Stimulated activated CD4-positive, alpha-beta T cell treated with anti-CD3 and anti-CD28 coated beads, Interleukin-2, amount 100 ng/mL, for 24 hours (primary cell): ENCODE data around the gene RB1.

Source experiments
- DNase-seq, 2 donors: peaks; one replicate each; pipeline ENCODE4 v3.0.0-alpha.2; 2020

The RB1 gene

GRCh38 chr13:48356750-48357149 lies 53.2 kb downstream of the RB1 start:
- no peak for DNase-seq

DNA sequence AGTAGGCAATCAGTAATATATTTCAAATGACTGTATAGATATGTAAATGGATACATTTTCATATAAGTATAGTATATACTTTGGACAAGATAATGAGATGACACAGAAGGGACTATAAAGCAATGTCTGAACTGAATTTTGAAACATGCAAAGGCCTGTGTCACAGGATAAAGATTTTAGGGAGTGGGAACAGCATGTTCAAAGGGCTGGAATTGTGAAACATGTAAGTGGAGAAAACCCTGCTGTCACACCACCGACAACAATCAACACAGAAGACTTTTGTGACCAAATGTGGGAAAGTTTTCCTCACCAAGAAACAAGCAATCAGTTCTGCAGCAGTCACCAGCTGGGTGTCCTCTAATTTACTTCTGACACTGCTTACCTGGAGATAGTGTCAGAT lies 66.4 kb downstream of the RB1 start:
- DNase-seq: no peak

DNA sequence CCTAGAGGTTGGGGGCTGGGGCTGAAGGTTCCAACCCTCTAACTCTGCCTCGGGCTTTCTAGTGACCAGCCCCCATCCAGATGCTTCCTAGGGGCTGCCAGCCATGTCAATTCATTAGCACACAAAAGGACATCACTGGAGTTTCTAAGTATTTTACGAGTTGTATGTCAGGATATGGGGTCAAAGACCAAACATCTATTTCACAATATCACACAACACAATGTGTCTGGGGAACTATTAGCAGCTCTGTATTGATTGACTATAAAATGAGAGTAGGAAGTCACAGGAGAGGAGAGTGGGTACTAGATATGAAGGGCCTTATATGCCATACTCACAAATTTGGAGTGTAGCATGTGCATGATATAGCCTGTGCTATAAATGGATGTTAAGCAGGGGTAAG lies 67.3 kb downstream of the RB1 start:
- DNase-seq: no peak

DNA sequence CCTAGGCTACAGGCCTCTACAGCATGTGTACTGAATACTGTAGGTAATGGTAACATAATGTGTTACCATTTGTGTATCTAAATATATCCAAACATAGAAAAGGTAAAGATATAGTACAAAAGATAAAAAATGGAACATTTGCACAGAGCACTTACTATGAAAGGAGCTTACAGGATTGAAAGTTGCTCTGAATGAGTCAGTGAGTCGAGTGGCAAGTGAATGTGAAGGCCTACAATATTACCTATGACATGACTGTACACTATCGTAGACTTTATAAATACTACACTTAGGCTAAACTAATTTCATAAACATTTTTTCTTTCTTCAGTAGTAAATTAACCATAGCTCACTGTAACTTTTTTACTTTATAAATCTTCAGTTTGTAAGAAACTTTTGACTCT lies 74.3 kb downstream of the RB1 start:
- DNase-seq: no peak

DNA sequence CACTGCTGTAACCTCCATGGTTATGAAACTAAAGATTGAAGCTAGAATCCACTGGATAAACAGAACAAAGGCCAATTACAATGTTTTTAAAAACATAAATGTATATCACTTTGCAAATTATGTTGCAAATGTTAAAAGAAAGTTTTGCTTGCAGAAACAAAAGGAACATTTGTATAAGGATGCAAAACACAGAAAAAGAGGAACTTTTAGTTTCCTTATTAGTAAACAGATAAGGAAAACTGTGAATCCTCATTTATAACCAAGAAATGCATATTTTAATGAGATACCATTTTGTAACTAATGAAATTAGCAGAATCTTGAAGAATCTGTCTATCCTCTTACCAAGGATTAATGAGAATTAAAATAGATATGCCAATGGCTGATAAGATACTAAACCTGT lies 77.0 kb downstream of the RB1 start:
- DNase-seq: no peak

DNA sequence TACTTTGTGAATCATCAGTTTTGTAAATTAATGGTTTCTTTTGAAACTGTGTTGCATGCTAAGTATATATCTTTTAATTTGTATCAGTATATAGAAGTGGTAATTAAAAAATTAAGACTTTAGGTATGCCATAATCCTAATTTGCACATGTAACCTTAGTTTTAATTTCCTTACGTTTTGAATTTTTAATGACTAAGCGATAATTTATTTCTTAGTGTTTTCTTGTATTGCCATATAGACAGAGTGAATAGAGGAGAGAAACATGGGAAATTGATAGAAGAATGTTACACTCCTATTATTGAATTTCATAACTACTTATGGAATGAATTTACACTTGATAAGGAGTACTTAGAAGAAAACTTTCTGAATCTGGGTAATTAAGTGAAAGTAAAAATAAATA lies 79.8 kb downstream of the RB1 start:
- DNase-seq: no peak

- DNase-seq: no peak
These were observed 83.3 kb downstream of the RB1 start for GRCh38 chr13:48386816-48387215.

- DNase-seq: no peak
These were observed 87.7 kb downstream of the RB1 start for GRCh38 chr13:48391257-48391656.

DNA sequence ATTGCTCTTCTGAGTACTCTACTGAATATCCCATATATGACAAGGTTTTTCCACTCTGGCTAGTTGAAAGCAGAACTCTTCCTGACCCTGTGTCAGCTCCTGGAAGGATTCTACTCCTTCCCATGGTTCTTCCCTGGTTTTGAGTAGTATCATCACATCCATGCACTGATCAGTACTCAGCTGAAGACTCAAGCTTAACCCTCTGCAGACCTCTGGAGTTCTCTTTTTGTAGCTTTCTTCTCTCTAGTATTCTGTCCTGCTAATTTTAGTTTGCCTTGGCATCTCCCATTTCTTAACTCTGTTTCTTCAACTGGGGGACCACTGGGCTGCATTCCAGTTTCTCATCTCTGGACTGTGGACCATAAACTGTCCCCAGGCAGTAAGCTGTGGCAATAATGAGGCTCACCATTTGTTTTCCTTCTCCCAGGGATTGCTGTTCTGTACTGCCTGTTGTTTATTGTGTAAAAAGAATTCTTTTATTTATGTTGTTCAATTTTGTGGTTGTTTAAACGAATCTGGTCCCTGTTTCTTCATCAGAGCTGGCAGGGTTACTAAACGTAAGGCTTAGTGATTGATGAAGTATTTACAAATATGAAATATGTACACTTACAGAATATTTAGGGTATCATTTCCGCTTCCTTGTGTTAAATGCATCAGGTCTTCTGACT lies 89.6 kb downstream of the RB1 start:
- no peak for DNase-seq

GRCh38 chr13:48393698-48394085 lies 90.1 kb downstream of the RB1 start:
- no peak for DNase-seq

DNA sequence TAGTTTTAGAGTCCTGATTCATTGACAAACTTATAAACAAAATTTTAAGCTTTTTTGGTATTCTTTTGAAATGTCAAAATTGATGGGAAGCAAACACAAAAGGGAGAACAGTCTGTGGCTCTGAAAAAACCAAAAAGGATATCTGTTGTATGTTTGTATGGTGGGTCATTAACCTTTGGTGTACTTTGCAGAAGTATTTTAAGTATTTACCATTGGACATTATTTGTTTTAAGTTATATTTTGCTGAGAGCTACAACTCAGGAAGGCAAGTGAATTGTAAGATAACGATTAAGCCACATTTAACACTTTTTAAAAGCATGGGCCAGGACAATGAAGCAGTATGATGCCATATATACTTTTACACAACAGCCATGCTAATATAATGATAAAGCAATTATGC lies 94.2 kb downstream of the RB1 start:
- no peak for DNase-seq

GRCh38 chr13:48398450-48399095 lies 95.0 kb downstream of the RB1 start:
- DNase-seq: no peak

GRCh38 chr13:48400090-48400694 lies 96.6 kb downstream of the RB1 start:
- no peak for DNase-seq

- DNase-seq: no peak
These were observed 97.3 kb downstream of the RB1 start for GRCh38 chr13:48400850-48401291.

GRCh38 chr13:48401480-48401879 lies 97.9 kb downstream of the RB1 start:
- no peak for DNase-seq

DNA sequence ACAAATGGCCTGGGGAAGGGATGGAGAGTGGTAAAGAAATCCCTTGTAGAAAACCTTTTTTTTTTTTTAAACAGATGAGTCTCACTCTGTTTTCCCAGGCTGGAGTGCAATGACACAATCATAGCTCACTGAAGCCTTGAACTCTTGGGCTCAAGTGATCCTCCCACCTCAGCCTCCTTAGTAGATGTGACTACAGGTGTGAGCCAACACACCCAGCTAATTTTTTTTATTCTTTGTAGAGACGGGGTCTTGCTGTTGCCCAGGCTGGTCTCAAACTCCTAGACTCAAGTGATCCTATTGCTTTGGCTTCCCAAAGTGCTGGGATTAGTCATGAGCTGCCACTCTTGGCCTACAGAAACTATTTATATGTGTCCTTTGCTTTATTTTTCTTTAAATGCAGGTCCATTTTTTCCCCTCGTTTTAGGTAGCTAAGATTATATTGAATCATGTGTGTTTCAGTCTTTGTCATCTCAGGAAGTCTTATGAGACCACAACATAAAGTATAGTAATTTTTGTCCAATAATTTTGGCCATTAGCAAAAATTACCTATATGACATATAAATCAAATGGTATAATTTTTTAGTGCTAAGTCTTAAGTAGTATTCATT lies 98.9 kb downstream of the RB1 start:
- DNase-seq: no peak

DNA sequence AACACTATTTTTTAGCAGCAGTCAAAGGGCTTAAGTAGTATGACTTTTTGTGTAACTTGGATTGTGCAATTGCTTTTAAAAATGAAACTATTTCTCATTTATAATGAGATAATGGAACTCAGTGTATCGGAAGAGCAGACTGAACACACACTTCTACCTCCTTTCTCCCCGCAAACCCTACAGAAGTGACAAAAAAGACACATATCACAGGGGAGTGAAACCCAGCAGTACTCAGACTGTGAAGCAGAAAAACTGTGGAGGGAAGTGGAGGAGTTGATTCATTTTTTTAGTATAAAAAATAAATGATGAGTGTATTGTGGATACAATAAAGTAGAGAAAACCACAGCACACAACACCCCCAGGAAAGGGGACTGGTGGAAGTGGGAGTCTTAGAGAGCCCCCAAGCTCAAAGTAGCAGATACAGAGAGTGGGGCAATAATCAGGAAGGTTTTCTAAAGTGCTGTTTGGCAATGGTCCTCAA lies 99.6 kb downstream of the RB1 start:
- DNase-seq: peak; percentile 32 to 43

DNA sequence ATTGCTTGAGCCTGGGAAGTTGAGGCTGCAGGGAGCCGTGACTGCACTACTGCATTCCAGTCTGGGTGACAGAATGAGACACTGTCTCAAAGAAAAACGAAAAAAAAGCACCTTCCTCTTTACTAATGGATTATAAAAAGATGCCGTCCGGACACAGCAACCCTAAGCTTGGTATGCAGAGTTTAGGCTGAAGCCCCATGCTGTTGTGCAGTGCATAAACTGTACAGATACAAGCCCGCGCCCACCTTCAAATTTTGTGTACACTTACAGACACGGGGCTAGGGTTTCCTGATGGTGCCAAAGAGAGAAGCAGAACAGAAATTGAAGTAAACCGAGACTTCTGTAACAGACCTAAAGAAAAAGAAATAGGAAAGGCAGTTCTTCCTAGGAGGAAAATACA lies 100.4 kb downstream of the RB1 start:
- no peak for DNase-seq

DNA sequence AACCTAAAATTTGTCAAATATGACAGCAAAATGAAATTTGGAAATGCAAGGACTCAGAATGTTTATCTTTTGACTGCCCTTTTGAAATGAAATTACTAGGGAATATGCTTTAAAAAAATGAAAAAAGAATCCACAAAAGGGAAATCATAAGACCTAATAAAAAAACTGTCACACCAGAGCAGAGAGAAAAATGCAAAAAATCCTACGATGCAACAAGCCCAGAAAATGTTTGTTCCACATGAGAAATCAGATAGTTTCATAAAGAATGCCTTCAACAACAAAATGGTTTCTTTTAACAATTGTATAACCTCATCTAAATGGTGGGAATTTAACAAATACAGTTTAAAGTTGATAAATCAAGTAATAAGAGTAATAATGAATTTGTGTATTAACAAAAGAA lies 101.4 kb downstream of the RB1 start:
- DNase-seq: no peak

DNA sequence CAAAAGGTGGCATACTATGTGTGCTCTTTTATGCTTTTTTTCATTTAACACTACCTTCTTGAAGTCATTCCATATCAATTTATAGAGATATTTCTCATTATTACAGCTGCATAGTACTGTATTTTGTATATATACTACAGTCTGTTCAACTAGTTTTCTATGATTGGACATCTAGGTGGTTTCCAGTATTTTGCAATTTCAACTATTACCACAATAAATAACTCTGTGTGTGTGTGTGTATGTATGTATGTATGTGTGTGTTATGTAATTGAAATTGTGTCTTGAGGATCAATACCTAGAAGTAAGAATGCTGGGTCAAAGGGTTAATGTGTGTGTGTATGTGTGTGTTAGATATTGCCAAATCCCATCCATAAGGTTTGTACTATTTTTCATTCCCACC lies 102.3 kb downstream of the RB1 start:
- DNase-seq: no peak

- no peak for DNase-seq
These were observed 106.6 kb downstream of the RB1 start for GRCh38 chr13:48410199-48410598.

DNA sequence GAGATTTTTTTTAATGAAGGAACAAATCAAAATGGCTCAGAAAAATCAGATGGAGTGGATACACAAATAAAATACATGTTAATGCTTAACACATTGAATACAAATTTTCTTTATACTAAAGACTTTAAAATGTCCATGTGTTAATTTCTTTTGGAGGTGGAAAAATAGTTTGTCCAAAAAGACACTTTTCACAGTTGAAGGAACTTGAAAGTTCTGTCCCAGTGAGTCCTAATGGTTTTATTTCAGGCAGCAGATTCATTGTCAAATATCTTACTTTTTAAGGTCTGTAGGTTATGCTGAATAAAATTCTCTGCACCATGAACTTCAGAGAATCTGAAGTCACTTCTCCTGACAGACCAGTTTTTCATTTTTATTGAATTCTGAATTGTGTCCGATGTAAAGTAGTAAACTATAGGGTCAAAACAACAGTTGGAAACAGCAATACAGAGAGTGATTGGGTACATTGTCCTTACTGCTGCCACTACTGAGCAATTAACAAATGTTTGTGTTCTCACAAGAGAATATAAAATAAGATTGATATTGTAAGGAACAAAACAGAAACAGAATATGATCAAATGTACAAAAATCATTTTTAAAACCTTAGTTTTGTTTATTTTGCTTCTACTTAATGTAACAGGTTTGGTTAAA lies 107.7 kb downstream of the RB1 start:
- no peak for DNase-seq

GRCh38 chr13:48411841-48412531 lies 108.4 kb downstream of the RB1 start:
- DNase-seq: peak in 1 of 2 donors; percentile 16
